HPDE6-E6E7 (cell line): Measurements from ENCODE around the gene GGACT.
"Not testable (repeated sequence)": the region's sequence is repeated elsewhere in the genome, so short reads cannot be mapped to it uniquely, and the experiment has no call there.

Source experiments
- DNase-seq: peaks from one replicate; pipeline ENCODE4 v3.0.0; 2011; ENCODE audit warnings: missing footprints; ENCODE audit errors: extremely low spot score

The GGACT gene

GRCh38 chr13:100600915-100601314, 12.3 kb upstream of the GGACT start:
- no peak for DNase-seq

- DNase-seq: no peak
These were observed 11.9 kb upstream of the GGACT start for GRCh38 chr13:100600461-100600860.

DNA sequence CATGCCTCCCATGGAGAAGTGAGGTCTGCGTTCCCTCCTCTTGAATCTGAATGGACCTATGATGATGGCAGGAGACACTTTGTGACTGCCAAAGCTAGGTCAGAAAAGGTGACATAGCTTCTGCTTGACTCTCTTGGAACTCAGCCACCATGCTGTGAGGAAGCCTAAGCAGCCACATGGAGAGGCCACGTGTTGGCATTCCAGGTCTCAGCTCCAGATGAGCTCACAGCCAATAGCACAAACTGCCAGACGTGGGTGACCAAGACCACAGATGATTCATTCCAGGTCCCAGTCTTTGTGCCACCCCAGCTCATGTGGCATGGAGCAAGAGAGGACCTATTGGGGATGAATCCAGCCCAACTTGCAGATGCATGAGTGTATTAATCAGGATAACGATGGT, 8.7 kb upstream of the GGACT start:
- DNase-seq: no peak

GRCh38 chr13:100596516-100596915, 7.9 kb upstream of the GGACT start:
- DNase-seq: no peak

DNA sequence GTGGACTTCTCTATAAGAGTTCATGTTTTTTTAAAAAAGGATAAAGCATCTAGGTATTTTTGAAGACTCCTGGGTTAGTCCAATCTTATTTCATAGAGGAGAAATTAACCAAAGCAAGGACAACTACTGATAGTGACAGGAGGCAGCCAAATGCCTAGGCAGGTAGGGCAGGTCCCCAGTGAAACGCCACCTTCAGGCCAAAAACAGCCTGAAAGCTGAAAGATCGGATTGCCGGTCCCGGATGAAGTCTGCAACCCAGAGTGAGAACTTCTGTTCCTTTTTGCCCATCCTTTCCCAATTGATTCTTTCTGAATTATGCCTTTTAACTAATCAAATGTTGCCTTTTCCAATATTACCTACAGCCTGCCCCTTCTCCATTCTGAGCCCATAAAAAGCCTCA, 6.1 kb upstream of the GGACT start:
- no peak for DNase-seq

DNA sequence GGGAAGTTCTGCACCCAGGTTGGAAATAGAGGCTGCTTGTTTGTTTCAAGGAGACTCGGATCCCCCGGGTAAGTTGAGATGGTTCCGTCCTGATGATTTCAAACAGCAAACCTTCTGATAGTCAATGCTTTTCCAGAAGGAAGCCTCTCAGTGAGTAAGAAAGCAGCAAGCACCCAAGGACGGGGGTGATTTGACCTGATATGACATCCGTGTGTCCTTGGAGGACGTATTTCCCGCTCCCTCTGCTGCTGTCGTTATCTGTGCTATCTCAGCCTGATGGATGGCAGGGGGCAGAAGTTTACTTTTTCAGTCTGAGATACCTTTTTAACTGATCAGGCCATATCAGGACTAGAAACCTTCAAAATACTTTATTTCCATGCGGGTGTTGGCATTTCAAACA, 5.7 kb upstream of the GGACT start:
- no peak for DNase-seq

DNA sequence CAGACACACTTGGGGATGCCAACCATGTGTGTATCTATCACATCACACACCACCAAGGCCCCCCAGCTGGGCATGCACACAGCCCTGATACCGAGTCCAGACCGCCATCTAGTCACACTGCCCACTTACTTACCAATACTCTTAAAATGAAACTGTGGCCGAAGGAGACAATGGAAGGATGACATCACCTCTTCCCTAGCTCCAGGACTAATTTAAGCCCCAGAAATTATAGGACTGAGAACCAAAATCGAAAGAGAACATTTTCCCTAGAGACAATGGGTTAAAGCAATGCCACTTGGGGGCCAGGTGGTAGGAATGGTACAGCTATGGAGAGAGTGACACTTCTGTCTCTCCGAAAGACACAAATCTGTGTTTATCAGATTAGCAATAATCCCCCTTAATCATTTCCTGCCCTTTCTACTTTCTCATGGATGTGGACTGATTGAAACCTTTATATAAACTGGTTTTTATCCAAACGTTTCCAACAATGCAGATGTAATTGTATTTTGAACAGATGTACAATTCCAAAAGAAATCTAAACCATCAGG, 663 bp upstream of the GGACT start:
- no peak for DNase-seq

DNA sequence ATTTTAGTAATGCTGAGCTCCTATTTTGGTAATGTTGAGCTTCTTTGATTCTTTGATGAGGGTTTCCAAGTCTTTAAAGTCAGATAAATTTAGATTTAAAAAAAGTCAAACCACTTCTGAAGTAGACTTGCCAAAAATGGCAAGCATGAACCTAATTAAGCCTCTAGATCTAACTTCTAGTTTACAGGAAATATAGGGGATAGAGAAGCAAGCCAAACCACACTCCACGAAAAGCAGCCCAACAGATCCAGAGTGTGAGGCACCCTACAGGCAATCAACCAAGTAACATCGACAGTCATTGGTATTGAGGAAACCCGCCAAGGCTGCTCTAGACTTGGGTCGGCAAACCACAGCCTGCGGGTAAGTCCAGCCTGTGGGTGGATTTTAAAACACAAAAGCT, 3.7 kb downstream of the GGACT start:
- no peak for DNase-seq

- no peak for DNase-seq
These were observed 7.1 kb downstream of the GGACT start for GRCh38 chr13:100581504-100581903.

DNA sequence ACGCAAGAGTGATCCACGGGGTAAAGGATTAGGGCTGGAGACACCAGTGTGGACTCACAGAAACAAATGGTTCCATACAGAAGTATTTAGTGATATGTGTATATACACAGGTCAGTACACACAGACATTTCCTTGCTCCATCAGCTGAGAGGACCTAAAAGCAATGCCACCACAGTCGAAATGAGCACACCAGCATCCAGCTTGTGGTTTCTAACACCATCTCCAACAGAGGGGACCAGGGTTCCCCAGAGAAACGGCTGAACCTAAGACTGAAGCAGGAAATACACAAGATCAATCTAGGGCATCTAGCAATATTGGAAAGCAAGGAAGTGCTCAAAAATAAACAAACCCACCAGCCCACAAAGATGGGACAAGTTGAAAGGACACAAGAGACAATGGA, 7.6 kb downstream of the GGACT start:
- DNase-seq: no peak

- DNase-seq: no peak
These were observed 8.5 kb downstream of the GGACT start for GRCh38 chr13:100580045-100580444.

GRCh38 chr13:100577239-100577638, 11.3 kb downstream of the GGACT start:
- DNase-seq: not testable (repeated sequence)

GRCh38 chr13:100573121-100573520, 15.5 kb downstream of the GGACT start:
- peak; percentile 56 for DNase-seq

DNA sequence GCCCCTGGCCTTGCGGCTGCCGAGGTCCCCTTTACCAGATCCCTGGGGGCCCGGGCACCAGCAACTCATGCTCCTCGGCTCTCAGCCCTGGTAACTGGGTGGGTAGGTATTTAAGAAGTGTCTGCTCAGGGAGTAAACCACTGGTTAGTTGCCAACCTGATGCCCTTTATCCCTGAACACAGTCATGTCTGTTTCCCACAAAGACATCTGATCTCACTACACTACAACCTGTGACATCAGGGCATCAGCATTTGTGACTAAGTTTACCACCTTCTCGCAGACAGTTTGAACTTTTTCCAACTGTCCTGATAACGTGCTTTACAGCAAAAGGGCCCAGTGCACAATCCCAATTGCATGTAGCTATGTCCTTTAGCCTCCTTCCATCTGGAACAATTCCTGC, 22.0 kb downstream of the GGACT start:
- DNase-seq: no peak

- no peak for DNase-seq
These were observed 23.3 kb downstream of the GGACT start for GRCh38 chr13:100565286-100565685.

- no peak for DNase-seq
These were observed 24.0 kb downstream of the GGACT start for GRCh38 chr13:100564444-100565223.

GRCh38 chr13:100563779-100564178, 24.8 kb downstream of the GGACT start:
- no peak for DNase-seq

DNA sequence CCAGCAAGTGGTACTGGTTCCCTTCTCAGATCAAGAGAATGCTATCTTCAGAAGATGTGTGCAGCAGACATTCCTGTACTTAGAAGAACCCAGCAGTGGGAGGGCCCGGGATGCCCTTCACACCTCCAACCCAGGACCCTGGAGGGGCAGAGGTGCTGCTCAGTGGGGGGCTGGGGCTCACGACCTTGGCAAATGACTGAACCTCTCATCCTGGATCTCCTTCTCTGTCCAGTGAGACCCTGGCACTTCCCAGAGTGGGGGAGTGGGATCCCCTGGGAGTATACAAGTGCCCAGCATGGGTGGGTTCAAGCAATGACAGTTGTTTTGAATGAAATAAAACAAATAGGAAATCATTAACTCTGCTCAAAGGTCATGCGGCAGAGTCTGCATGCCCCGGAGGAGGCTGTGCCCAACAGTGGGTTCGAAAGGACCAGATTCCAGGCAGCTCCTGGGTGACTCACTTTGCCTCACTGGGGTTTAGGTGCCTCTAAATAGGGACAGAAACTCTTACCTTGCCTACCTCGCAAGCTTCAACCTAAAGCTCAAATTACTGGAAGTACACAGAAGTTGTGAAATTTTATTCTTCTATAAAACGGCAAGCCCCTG, 26.9 kb downstream of the GGACT start:
- DNase-seq: no peak

DNA sequence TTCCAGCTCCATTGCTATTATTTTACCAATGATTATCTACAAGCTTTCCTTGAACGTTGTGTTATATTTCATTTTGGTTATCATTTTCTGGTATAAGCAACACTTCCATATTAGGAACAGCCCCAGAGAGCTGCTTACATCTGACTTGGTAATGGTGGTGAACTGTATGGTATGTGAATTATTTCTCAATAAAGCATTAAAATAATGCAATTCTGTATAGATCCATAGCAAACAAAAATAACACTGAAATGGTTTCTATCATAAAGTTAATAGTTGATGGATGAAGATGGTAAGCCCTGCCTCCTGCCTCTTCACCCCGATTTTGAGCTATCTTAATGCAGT, 27.5 kb downstream of the GGACT start:
- no peak for DNase-seq

DNA sequence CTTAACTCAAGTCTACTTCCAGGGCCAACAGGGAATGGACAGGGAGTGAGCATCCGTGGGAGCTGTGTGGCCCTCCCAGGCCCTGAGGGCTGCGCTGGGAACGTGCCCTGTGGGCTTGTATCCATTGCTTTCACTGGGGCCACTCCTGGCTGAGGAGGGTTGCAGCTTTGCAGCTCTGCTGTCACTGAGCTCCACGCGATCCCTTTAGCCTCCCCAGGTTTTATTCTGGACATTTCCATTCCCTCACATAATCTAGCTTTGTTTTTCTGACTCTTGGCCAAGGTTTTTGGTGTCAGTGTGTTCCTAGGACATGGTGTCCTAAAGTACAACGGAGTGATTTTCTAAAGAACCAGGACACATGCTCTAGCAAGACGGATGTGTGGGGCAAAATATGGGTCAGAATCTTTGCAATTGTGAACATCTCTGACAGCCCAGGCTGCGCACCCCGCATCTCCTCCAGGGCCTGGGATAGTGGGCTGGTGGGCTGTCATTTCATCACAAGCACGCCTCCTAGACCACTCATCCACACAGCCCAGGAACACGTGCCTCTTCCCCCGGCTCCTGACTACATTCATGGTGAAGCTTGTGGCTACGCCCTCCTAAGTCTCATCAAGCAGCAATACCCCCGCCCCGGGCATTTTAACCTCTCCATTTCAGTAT, 28.0 kb downstream of the GGACT start:
- no peak for DNase-seq

DNA sequence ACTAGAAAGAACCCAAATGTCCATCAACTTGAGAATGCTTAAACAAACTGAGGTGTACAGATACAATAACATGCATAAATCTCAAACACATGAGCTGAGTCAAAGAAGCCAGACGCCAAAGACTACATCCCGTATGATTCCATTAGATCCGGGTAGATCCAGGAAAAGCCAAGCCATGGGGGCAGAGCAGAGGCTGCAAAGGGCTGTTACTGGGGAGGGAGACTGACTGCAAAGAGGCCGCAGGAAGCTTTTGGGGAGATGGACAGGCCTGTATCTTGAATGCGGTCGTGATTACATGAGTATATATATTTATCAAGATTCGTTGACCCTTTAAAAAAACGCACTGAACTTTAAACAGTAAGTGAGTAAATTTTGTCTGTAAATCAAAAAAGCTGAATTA, 28.7 kb downstream of the GGACT start:
- DNase-seq: no peak

DNA sequence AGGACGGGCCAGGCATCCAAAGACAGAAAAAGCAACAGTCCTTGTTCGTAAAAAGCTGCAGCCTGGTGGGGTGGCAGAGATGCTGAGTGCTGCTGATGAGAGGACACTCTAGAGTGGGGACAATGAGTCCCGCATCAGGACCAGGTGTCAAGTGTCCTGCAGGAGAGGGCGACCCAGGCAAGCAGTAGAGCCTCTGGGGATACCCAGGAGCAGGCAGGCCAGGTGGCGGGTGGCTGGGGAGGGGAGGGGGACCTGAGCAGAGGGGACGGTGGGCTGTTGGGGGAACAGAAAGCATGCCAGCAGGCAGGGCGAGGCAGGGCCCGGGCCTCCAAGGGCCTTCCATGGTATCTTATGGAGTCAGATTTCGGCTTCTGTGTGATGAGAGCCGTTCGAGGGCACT, 35.8 kb downstream of the GGACT start:
- DNase-seq: no peak

GRCh38 chr13:100549316-100549715, 39.3 kb downstream of the GGACT start:
- no peak for DNase-seq
